HG03064 (cell line): Measurements from ENCODE around the gene ABCE1.

Experiments used
- ATAC-seq: cut with Tn5 transposase; IDR thresholded peaks from one replicate; pipeline ENCODE4 v1.9.1; 2021; ENCODE audit warnings: low read depth; ENCODE audit not compliant: unreplicated experiment

ABCE1 gene

GRCh38 chr4:145171911-145172310, 73.8 kb downstream of the ABCE1 start:
- no peak for ATAC-seq

- no peak for ATAC-seq
These were observed 78.7 kb downstream of the ABCE1 start for GRCh38 chr4:145176641-145177432.

- ATAC-seq, result no peak
These were observed 79.4 kb downstream of the ABCE1 start for GRCh38 chr4:145177511-145177905.

DNA sequence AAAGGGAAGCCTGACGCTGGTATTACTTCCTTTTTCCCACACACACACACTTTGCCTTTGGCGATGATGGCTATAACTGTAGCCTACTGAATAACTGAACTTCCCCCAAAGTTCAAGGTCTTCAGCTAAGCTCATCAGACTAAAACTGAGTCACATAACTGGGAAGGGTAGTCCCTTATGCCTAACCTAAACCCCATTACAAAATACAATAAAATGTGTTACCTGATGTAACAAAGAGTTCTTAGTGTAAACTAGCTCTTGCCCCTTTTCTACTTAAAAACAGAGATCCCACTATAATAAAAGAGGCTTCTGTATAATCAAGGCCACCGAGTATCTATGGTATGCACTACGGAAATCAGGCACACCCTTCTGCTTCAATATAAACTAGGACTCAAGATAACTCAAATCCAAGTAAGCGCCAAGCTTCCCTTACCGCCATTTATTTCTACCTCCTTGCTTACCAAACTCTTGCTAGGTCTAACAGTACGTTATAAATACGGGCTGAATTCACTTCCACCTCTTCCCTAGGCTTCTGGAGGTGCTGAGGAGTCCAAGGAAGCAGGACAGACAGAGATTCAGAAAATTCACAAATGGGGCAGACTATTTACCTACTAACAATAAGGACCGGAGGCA, 79.9 kb downstream of the ABCE1 start:
- no peak for ATAC-seq

GRCh38 chr4:145178740-145179280, 80.7 kb downstream of the ABCE1 start:
- no peak for ATAC-seq
